MM.1S (cell line): ENCODE results near the gene BPGM.

ENCODE experiments used
- DNase-seq: peaks from one replicate; pipeline ENCODE4 v3.0.0-alpha.2; 2015
- H2AFZ ChIP-seq: fragments of 300-600 bp; sonication (generic); 2 replicates; pipeline ENCODE4 v1.6.0; 2016; ENCODE audit warnings: antibody characterized with exemption, low read length
- H3F3A ChIP-seq: fragments of 300-600 bp; sonication (generic); 2 replicates; pipeline ENCODE4 v1.6.1; 2016; ENCODE audit warnings: mild to moderate bottlenecking, antibody characterized with exemption, low read length, moderate library complexity, mixed read lengths; ENCODE audit not compliant: insufficient read depth
- H3K27ac ChIP-seq: fragments of 300-600 bp; sonication (generic); 2 replicates; pipeline ENCODE4 v1.5.1; 2016; ENCODE audit warnings: mild to moderate bottlenecking, low read length
- H3K27me3 ChIP-seq: fragments of 300-600 bp; sonication (generic); replicated peaks from 2 replicates; pipeline ENCODE4 v1.6.0; 2016; ENCODE audit warnings: low read length; ENCODE audit not compliant: insufficient read depth
- H3K36me3 ChIP-seq: fragments of 300-600 bp; sonication (generic); replicated peaks from 2 replicates; pipeline ENCODE4 v1.6.1; 2016; ENCODE audit warnings: mild to moderate bottlenecking, low read length, mixed read lengths; ENCODE audit not compliant: insufficient read depth
- H3K4me1 ChIP-seq: fragments of 300-600 bp; sonication (generic); 2 replicates; pipeline ENCODE4 v1.6.1; 2016; ENCODE audit warnings: low read length, mixed read lengths
- H3K4me2 ChIP-seq: fragments of 300-600 bp; sonication (generic); 2 replicates; pipeline ENCODE4 v1.6.0; 2016; ENCODE audit warnings: low read depth, low read length
- H3K4me3 ChIP-seq: fragments of 300-600 bp; sonication (generic); 2 replicates; pipeline ENCODE4 v1.5.1; 2016; ENCODE audit warnings: low read length, mixed read lengths
- H3K79me2 ChIP-seq: fragments of 300-600 bp; sonication (generic); 2 replicates; pipeline ENCODE4 v1.6.1; 2016; ENCODE audit warnings: mixed run types, low read length, mixed read lengths
- H3K9ac ChIP-seq: fragments of 300-600 bp; sonication (generic); 2 replicates; pipeline ENCODE4 v1.6.1; 2016; ENCODE audit warnings: low read length, mixed read lengths
- H3K9me2 ChIP-seq: fragments of 300-600 bp; sonication (generic); replicated peaks from 2 replicates; pipeline ENCODE4 v1.6.1; 2016; ENCODE audit warnings: mild to moderate bottlenecking, low read length, mixed read lengths; ENCODE audit not compliant: insufficient read depth
- H3K9me3 ChIP-seq: fragments of 300-600 bp; sonication (generic); replicated peaks from 2 replicates; pipeline ENCODE4 v1.6.1; 2016; ENCODE audit warnings: mild to moderate bottlenecking, low read length, mixed read lengths; ENCODE audit not compliant: insufficient read depth
- H4K20me1 ChIP-seq: fragments of 300-600 bp; sonication (generic); 2 replicates; pipeline ENCODE4 v1.6.1; 2016; ENCODE audit warnings: mild to moderate bottlenecking, low read length, moderate library complexity, mixed read lengths; ENCODE audit not compliant: insufficient read depth
- CTCF ChIP-seq: fragments of 300-600 bp; sonication (generic); IDR thresholded peaks from 2 replicates; pipeline ENCODE4 v1.5.1; 2016; ENCODE audit warnings: antibody characterized with exemption, low read length, mixed read lengths
- EZH2 ChIP-seq: fragments of 300-600 bp; sonication (generic); optimal IDR thresholded peaks from 2 replicates; pipeline ENCODE3; 2017; ENCODE audit warnings: low read depth, mild to moderate bottlenecking, antibody characterized with exemption, low read length, mixed read lengths
- EZH2phosphoT487 ChIP-seq: fragments of 300-600 bp; sonication (generic); IDR thresholded peaks from 2 replicates; pipeline ENCODE4 v1.6.1; 2018; ENCODE audit warnings: antibody characterized with exemption, low read length

BPGM gene

GRCh38 chr7:134698481-134698880 lies 51.8 kb downstream of the BPGM start:
- H3K4me2 ChIP-seq = no peak overlapping the region
- no peaks in the 10 kb centered on the region for H3K9me3 ChIP-seq
- DNase-seq = no peak
- H3K27me3 ChIP-seq = no peaks in the 10 kb centered on the region
- H3K27ac ChIP-seq = no peak overlapping the region
- no peak overlapping the region for H3K4me3 ChIP-seq
- no peaks in the 10 kb centered on the region for H3K79me2 ChIP-seq
- H3K9me2 ChIP-seq = no peaks in the 10 kb centered on the region
- H3K36me3 ChIP-seq = no peaks in the 10 kb centered on the region
- TF ChIP-seq EZH2phosphoT487 = no peak
- TF ChIP-seq EZH2 = no peak
- no peak for TF ChIP-seq CTCF
- H3K9ac ChIP-seq = no peak overlapping the region
- H2AFZ ChIP-seq = no peak overlapping the region
- H3K4me1 ChIP-seq = no peaks in the 10 kb centered on the region
- no peaks in the 10 kb centered on the region for H3F3A ChIP-seq
- H4K20me1 ChIP-seq = no peaks in the 10 kb centered on the region

- H2AFZ ChIP-seq = no peak overlapping the region
- H3K27me3 ChIP-seq = no peaks in the 10 kb centered on the region
- H3K4me2 ChIP-seq = no peak overlapping the region
- DNase-seq = no peak
- no peaks in the 10 kb centered on the region for H3F3A ChIP-seq
- no peaks in the 10 kb centered on the region for H3K4me1 ChIP-seq
- H3K4me3 ChIP-seq = no peak overlapping the region
- no peaks in the 10 kb centered on the region for H3K9me2 ChIP-seq
- no peak overlapping the region for H3K9ac ChIP-seq
- no peaks in the 10 kb centered on the region for H3K36me3 ChIP-seq
- no peaks in the 10 kb centered on the region for H4K20me1 ChIP-seq
- H3K27ac ChIP-seq = no peak overlapping the region
- H3K9me3 ChIP-seq = no peaks in the 10 kb centered on the region
- no peaks in the 10 kb centered on the region for H3K79me2 ChIP-seq
- TF ChIP-seq EZH2 (no peak), CTCF (no peak), EZH2phosphoT487 (no peak)
Measured at GRCh38 chr7:134699021-134699818, 52.6 kb downstream of the BPGM start.

GRCh38 chr7:134699899-134700298 lies 53.2 kb downstream of the BPGM start:
- Histone ChIP-seq H3K27ac (no peak overlapping the region), H3F3A (no peaks in the 10 kb centered on the region), H3K27me3 (no peaks in the 10 kb centered on the region), H3K9ac (no peak overlapping the region), H3K79me2 (no peaks in the 10 kb centered on the region), H3K9me3 (no peaks in the 10 kb centered on the region), H4K20me1 (no peaks in the 10 kb centered on the region), H3K4me2 (no peak overlapping the region), H3K4me1 (no peaks in the 10 kb centered on the region), H2AFZ (no peak overlapping the region), H3K4me3 (no peak overlapping the region), H3K9me2 (no peaks in the 10 kb centered on the region), H3K36me3 (no peaks in the 10 kb centered on the region)
- TF ChIP-seq EZH2 (no peak), EZH2phosphoT487 (no peak), CTCF (no peak)
- DNase-seq = no peak
